Immature natural killer cell (primary cell): ENCODE measurements around the gene ZFYVE28. TPM values are rescaled to one million over a fixed set of nuclear protein-coding genes. Genes with fewer than 3 reads are reported as not detected.

Experiments
- DNase-seq, 3 donors: peaks; one replicate each; pipeline ENCODE4 v3.0.0; 2022; ENCODE audit warnings: mixed read lengths in 1 of 3
- H3K27ac Mint-ChIP-seq, 6 donors: one replicate each; pipeline ENCODE4 v1.8.0; 2020; ENCODE audit warnings: mixed read lengths in 6 of 6, mild to moderate bottlenecking in 5 of 6, inconsistent platforms in 4 of 6, moderate library complexity in 3 of 6
- H3K27me3 Mint-ChIP-seq, 3 donors: one replicate each; pipeline ENCODE4 v1.8.0; 2020 to 2021; ENCODE audit warnings: low read depth in 3 of 3, mild to moderate bottlenecking in 3 of 3, mixed read lengths in 3 of 3, moderate library complexity in 3 of 3, inconsistent platforms in 1 of 3
- H3K36me3 Mint-ChIP-seq, 3 donors: one replicate each; pipeline ENCODE4 v1.8.0; 2020; ENCODE audit warnings: mixed read lengths in 3 of 3, inconsistent platforms in 2 of 3, mild to moderate bottlenecking in 2 of 3
- H3K4me1 Mint-ChIP-seq, 2 donors: one replicate each; pipeline ENCODE4 v1.8.0; 2020; ENCODE audit warnings: inconsistent platforms in 2 of 2, mild to moderate bottlenecking in 2 of 2, mixed read lengths in 2 of 2, moderate library complexity in 1 of 2
- H3K4me3 Mint-ChIP-seq, 5 donors: one replicate each; pipeline ENCODE4 v1.8.0; 2020; ENCODE audit warnings: mild to moderate bottlenecking in 5 of 5, mixed read lengths in 5 of 5, inconsistent platforms in 3 of 5, moderate library complexity in 3 of 5
- H3K9me3 Mint-ChIP-seq, 6 donors: one replicate each; pipeline ENCODE4 v1.8.0; 2020; ENCODE audit warnings: mild to moderate bottlenecking in 6 of 6, mixed read lengths in 6 of 6, inconsistent platforms in 4 of 6, moderate library complexity in 3 of 6
- polyA plus RNA-seq, 3 donors: library from polyadenylated mRNA; unstranded; fragments of 300-500 nt; fragmentation: Illumina TruSeq; gene quantifications; one replicate each; pipeline ENCODE4 v1.2.3, GENCODE V29; 2021

The ZFYVE28 gene
- polyA plus RNA-seq, 3 donors from 2014 or later = 11.9 to 17.5 (median 14.4) TPM

- no peak for DNase-seq
- no peaks in the 10 kb centered on the region for H3K4me1 Mint-ChIP-seq
- H3K27ac Mint-ChIP-seq = no peak overlapping the region
- H3K36me3 Mint-ChIP-seq = no peaks in the 10 kb centered on the region
- no peaks in the 10 kb centered on the region for H3K9me3 Mint-ChIP-seq
- H3K4me3 Mint-ChIP-seq = no peak overlapping the region
- peaks cover 0 to 2% (median 0%) of the 10 kb centered on the region in 3 donors for H3K27me3 Mint-ChIP-seq
Observed at GRCh38 chr4:2451036-2451520, 32.6 kb upstream of the ZFYVE28 start.

GRCh38 chr4:2450394-2451035 lies 32.1 kb upstream of the ZFYVE28 start:
- Mint-ChIP-seq H3K27ac (no peak overlapping the region), H3K27me3 (peaks cover 0 to 2% (median 0%) of the 10 kb centered on the region in 3 donors), H3K9me3 (no peaks in the 10 kb centered on the region), H3K4me1 (no peaks in the 10 kb centered on the region), H3K4me3 (no peak overlapping the region), H3K36me3 (no peaks in the 10 kb centered on the region)
- no peak for DNase-seq

- H3K27ac Mint-ChIP-seq = no peak overlapping the region
- no peaks in the 10 kb centered on the region for H3K4me1 Mint-ChIP-seq
- H3K27me3 Mint-ChIP-seq = peaks cover 0 to 2% (median 2%) of the 10 kb centered on the region in 3 donors
- no peak for DNase-seq
- no peaks in the 10 kb centered on the region for H3K36me3 Mint-ChIP-seq
- no peak overlapping the region for H3K4me3 Mint-ChIP-seq
- no peaks in the 10 kb centered on the region for H3K9me3 Mint-ChIP-seq
Observed at GRCh38 chr4:2449511-2450392, 31.3 kb upstream of the ZFYVE28 start.

- Mint-ChIP-seq H3K9me3 (no peaks in the 10 kb centered on the region), H3K27me3 (peaks cover 0 to 4% (median 2%) of the 10 kb centered on the region in 3 donors), H3K4me3 (no peak overlapping the region), H3K27ac (no peak overlapping the region), H3K4me1 (no peaks in the 10 kb centered on the region), H3K36me3 (no peaks in the 10 kb centered on the region)
- DNase-seq = no peak
Observed at GRCh38 chr4:2449051-2449450, 30.6 kb upstream of the ZFYVE28 start.

- DNase-seq = no peak
- Mint-ChIP-seq H3K4me3 (no peak overlapping the region), H3K4me1 (no peaks in the 10 kb centered on the region), H3K27me3 (peaks cover 0 to 4% (median 2%) of the 10 kb centered on the region in 3 donors), H3K27ac (no peak overlapping the region), H3K9me3 (no peaks in the 10 kb centered on the region), H3K36me3 (no peaks in the 10 kb centered on the region)
Observed at GRCh38 chr4:2448589-2448988, 30.1 kb upstream of the ZFYVE28 start.

GRCh38 chr4:2446656-2447564 lies 28.5 kb upstream of the ZFYVE28 start:
- H3K27ac Mint-ChIP-seq = no peak overlapping the region
- no peaks in the 10 kb centered on the region for H3K4me1 Mint-ChIP-seq
- no peak for DNase-seq
- no peaks in the 10 kb centered on the region for H3K36me3 Mint-ChIP-seq
- peaks cover 0 to 4% (median 2%) of the 10 kb centered on the region in 3 donors for H3K27me3 Mint-ChIP-seq
- no peak overlapping the region for H3K4me3 Mint-ChIP-seq
- H3K9me3 Mint-ChIP-seq = no peaks in the 10 kb centered on the region

- peaks cover 0 to 5% (median 2%) of the 10 kb centered on the region in 3 donors for H3K27me3 Mint-ChIP-seq
- H3K9me3 Mint-ChIP-seq = no peaks in the 10 kb centered on the region
- H3K4me1 Mint-ChIP-seq = peaks cover 0 to 2% of the 10 kb centered on the region in 2 donors
- no peak overlapping the region for H3K27ac Mint-ChIP-seq
- no peak for DNase-seq
- H3K4me3 Mint-ChIP-seq = no peak overlapping the region
- H3K36me3 Mint-ChIP-seq = no peaks in the 10 kb centered on the region
Observed at GRCh38 chr4:2445571-2445970, 27.1 kb upstream of the ZFYVE28 start.

GRCh38 chr4:2445130-2445529 lies 26.7 kb upstream of the ZFYVE28 start:
- Mint-ChIP-seq H3K27me3 (peaks cover 0 to 5% (median 2%) of the 10 kb centered on the region in 3 donors), H3K4me3 (no peak overlapping the region), H3K9me3 (no peaks in the 10 kb centered on the region), H3K27ac (no peak overlapping the region), H3K4me1 (peaks cover 0 to 2% of the 10 kb centered on the region in 2 donors), H3K36me3 (no peaks in the 10 kb centered on the region)
- DNase-seq = no peak

GRCh38 chr4:2443956-2444740 lies 25.7 kb upstream of the ZFYVE28 start:
- H3K4me3 Mint-ChIP-seq = no peak overlapping the region
- H3K27me3 Mint-ChIP-seq = peaks cover 0 to 5% (median 0%) of the 10 kb centered on the region in 3 donors
- H3K4me1 Mint-ChIP-seq = peaks cover 0 to 2% of the 10 kb centered on the region in 2 donors
- H3K36me3 Mint-ChIP-seq = no peaks in the 10 kb centered on the region
- H3K9me3 Mint-ChIP-seq = no peaks in the 10 kb centered on the region
- no peak overlapping the region for H3K27ac Mint-ChIP-seq
- DNase-seq = no peak

- DNase-seq = no peak
- Mint-ChIP-seq H3K4me1 (peaks cover 0 to 2% of the 10 kb centered on the region in 2 donors), H3K4me3 (no peak overlapping the region), H3K36me3 (no peaks in the 10 kb centered on the region), H3K27ac (no peak overlapping the region), H3K9me3 (no peaks in the 10 kb centered on the region), H3K27me3 (peaks cover 0 to 5% (median 0%) of the 10 kb centered on the region in 3 donors)
Observed at GRCh38 chr4:2443061-2443730, 24.8 kb upstream of the ZFYVE28 start.

- DNase-seq = no peak
- Mint-ChIP-seq H3K27ac (no peak overlapping the region), H3K4me1 (peaks cover 0 to 2% of the 10 kb centered on the region in 2 donors), H3K27me3 (peaks cover 0 to 6% (median 0%) of the 10 kb centered on the region in 3 donors), H3K4me3 (no peak overlapping the region), H3K9me3 (no peaks in the 10 kb centered on the region), H3K36me3 (no peaks in the 10 kb centered on the region)
Observed at GRCh38 chr4:2442175-2442993, 23.9 kb upstream of the ZFYVE28 start.
